GM12878 (cell line): ENCODE measurements around the gene TTR. TPM values are rescaled to one million over a fixed set of nuclear protein-coding genes. Genes with fewer than 3 reads are reported as not detected.

Source experiments
- BACH1 ChIP-seq: fragments of 450-650 bp; IDR thresholded peaks from 2 replicates; pipeline ENCODE4 v1.6.1; 2017; ENCODE audit warnings: mild to moderate bottlenecking, borderline replicate concordance
- BRCA1 ChIP-seq: IDR thresholded peaks from 2 replicates; pipeline ENCODE4 v1.6.1; 2011; ENCODE audit warnings: low read depth, low read length, improper control_type of control experiment
- CHD1 ChIP-seq: IDR thresholded peaks from 2 replicates; pipeline ENCODE4 v1.6.1; 2012; ENCODE audit warnings: low read depth, low read length, improper control_type of control experiment
- CHD4 ChIP-seq: fragments of 200-600 bp; sonication (generic); IDR thresholded peaks from 2 replicates; pipeline ENCODE4 v1.6.1; 2016; ENCODE audit warnings: mild to moderate bottlenecking
- E2F8 ChIP-seq: fragments of 450-650 bp; IDR thresholded peaks from 2 replicates; pipeline ENCODE4 v1.6.1; 2018; ENCODE audit warnings: mild to moderate bottlenecking, low read depth, moderate library complexity; ENCODE audit not compliant: partially characterized antibody
- EP300 ChIP-seq, 2 experiments: fragments of 150-350 bp in 1 of 2; IDR thresholded peaks; 2 replicates each; pipeline ENCODE4 v1.6.1; 2011 to 2012; ENCODE audit warnings: low read depth in 2 of 2, low read length in 2 of 2, borderline replicate concordance in 1 of 2, improper control_type of control experiment in 1 of 2, inconsistent platforms in 1 of 2; ENCODE audit not compliant: control insufficient read depth in 1 of 2
- ESRRA ChIP-seq: IDR thresholded peaks from 2 replicates; pipeline ENCODE4 v1.6.1; 2012; ENCODE audit warnings: mild to moderate bottlenecking, low read length, improper control_type of control experiment
- GABPA ChIP-seq: IDR thresholded peaks from 2 replicates; pipeline ENCODE4 v1.6.1; 2014; ENCODE audit warnings: antibody characterized with exemption, low read depth, mild to moderate bottlenecking, inconsistent platforms
- KLF5 ChIP-seq: fragments of 450-650 bp; IDR thresholded peaks from 2 replicates; pipeline ENCODE4 v1.6.1; 2014; ENCODE audit warnings: mild to moderate bottlenecking; ENCODE audit not compliant: partially characterized antibody
- MTA2 ChIP-seq: fragments of 450-650 bp; IDR thresholded peaks from 2 replicates; pipeline ENCODE4 v1.6.1; 2016; ENCODE audit warnings: low read depth, mild to moderate bottlenecking, moderate library complexity
- NRF1 ChIP-seq: conservative IDR thresholded peaks from 2 replicates; pipeline ENCODE4 v1.6.1; 2011; ENCODE audit warnings: mild to moderate bottlenecking, low read depth, low read length, improper control_type of control experiment
- POLR2A ChIP-seq: IDR thresholded peaks from 2 replicates; pipeline ENCODE4 v1.6.1; 2011; ENCODE audit warnings: low read depth, mild to moderate bottlenecking, low read length
- RELA ChIP-seq: fragments of 450-650 bp; IDR thresholded peaks from 2 replicates; pipeline ENCODE4 v1.8.0; 2014; ENCODE audit warnings: borderline replicate concordance; ENCODE audit not compliant: partially characterized antibody
- RFX5 ChIP-seq: IDR thresholded peaks from 2 replicates; pipeline ENCODE4 v1.6.1; 2011; ENCODE audit warnings: low read depth, low read length, improper control_type of control experiment
- SP1 ChIP-seq: IDR thresholded peaks from one replicate; pipeline ENCODE4 v1.6.1; 2011; ENCODE audit warnings: low read depth, low read length
- ZBED1 ChIP-seq: IDR thresholded peaks from 2 replicates; pipeline ENCODE4 v1.6.1; 2016; ENCODE audit warnings: borderline replicate concordance
- ZSCAN29 ChIP-seq: fragments of 450-650 bp; IDR thresholded peaks from 2 replicates; pipeline ENCODE4 v1.6.1; 2017; ENCODE audit warnings: mild to moderate bottlenecking, moderate library complexity
- polyA plus RNA-seq, 11 experiments: library from polyadenylated mRNA; depleted of rRNA in 4 of 11; unstranded in 6 of 11; stranded (reverse) in 5 of 11; fragments of >200 nt; fragmentation: Nextera tagmentation in 4 of 11; fragmentation: Illumina TruSeq in 1 of 11; extraction: Ambion mirVana in 4 of 11; extraction: Trizol in 1 of 11; gene quantifications; 1 replicate in 1 of 11; 2 replicates in 10 of 11; pipeline versions ENCODE4 v1.2.1 to v1.2.3, GENCODE V29; 2011 to 2016; ENCODE audit warnings: inconsistent platforms in 2 of 11, missing spikeins in 2 of 11, low read depth in 1 of 11
- total RNA-seq, 4 experiments: library from RNA; depleted of rRNA in 3 of 4; stranded (reverse); fragments of >200 nt in 3 of 4; fragmentation: Illumina TruSeq in 1 of 4; extraction: Trizol in 1 of 4; gene quantifications; 2 replicates each; pipeline versions ENCODE4 v1.2.1 to v1.2.3, GENCODE V29; 2013 to 2021
- TF ChIP-seq, protein P1 (sequence below): fragments of 450-650 bp; IDR thresholded peaks from 2 replicates; pipeline ENCODE4 v1.6.1; 2017; ENCODE audit warnings: mild to moderate bottlenecking
- TF ChIP-seq, protein P2 (sequence below): fragments of 450-650 bp; IDR thresholded peaks from 2 replicates; pipeline ENCODE4 v1.6.1; 2017; ENCODE audit warnings: mild to moderate bottlenecking, moderate library complexity
- TF ChIP-seq, protein P3 (sequence below): IDR thresholded peaks from 2 replicates; pipeline ENCODE4 v1.6.1; 2012; ENCODE audit warnings: low read depth, low read length, improper control_type of control experiment

The TTR gene
- total and polyA plus RNA-seq, 10 of the 15 experiments (the other 5 are each of a cell fraction or from before 2014, with no cell fraction given), result 0.05 to 1.2 TPM; not detected in 8

GRCh38 chr18:31646332-31647126, 54.9 kb downstream of the TTR start (continued):
- TF ChIP-seq, protein P1, sequence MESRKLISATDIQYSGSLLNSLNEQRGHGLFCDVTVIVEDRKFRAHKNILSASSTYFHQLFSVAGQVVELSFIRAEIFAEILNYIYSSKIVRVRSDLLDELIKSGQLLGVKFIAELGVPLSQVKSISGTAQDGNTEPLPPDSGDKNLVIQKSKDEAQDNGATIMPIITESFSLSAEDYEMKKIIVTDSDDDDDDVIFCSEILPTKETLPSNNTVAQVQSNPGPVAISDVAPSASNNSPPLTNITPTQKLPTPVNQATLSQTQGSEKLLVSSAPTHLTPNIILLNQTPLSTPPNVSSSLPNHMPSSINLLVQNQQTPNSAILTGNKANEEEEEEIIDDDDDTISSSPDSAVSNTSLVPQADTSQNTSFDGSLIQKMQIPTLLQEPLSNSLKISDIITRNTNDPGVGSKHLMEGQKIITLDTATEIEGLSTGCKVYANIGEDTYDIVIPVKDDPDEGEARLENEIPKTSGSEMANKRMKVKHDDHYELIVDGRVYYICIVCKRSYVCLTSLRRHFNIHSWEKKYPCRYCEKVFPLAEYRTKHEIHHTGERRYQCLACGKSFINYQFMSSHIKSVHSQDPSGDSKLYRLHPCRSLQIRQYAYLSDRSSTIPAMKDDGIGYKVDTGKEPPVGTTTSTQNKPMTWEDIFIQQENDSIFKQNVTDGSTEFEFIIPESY, result no peak
- TF ChIP-seq ZSCAN29 (no peak), E2F8 (no peak), SP1 (peak; percentile 8), CHD1 (no peak), BACH1 (no peak; the same call in 1 of the 2 replicates), KLF5 (no peak), ESRRA (no peak), RFX5 (no peak), NRF1 (no peak), MTA2 (peak; percentile 70), GABPA (peak; percentile 55; the same call in 1 of the 2 replicates), EP300 (IDR thresholded peaks at IDR 0.05; ENCODE audit: borderline replicate concordance in 1 of 2, control insufficient read depth in 1 of 2, low read depth in 2 of 2, low read length in 2 of 2) (peak in 1 of 2 experiments; percentile 52; a peak in 1 of 4 replicates), BRCA1 (no peak), CHD4 (no peak), POLR2A (no peak), RELA (no peak), ZBED1 (0 out of 2 replicates have a peak, but pooled peaks have one; percentile 75)
- TF ChIP-seq, protein P2, sequence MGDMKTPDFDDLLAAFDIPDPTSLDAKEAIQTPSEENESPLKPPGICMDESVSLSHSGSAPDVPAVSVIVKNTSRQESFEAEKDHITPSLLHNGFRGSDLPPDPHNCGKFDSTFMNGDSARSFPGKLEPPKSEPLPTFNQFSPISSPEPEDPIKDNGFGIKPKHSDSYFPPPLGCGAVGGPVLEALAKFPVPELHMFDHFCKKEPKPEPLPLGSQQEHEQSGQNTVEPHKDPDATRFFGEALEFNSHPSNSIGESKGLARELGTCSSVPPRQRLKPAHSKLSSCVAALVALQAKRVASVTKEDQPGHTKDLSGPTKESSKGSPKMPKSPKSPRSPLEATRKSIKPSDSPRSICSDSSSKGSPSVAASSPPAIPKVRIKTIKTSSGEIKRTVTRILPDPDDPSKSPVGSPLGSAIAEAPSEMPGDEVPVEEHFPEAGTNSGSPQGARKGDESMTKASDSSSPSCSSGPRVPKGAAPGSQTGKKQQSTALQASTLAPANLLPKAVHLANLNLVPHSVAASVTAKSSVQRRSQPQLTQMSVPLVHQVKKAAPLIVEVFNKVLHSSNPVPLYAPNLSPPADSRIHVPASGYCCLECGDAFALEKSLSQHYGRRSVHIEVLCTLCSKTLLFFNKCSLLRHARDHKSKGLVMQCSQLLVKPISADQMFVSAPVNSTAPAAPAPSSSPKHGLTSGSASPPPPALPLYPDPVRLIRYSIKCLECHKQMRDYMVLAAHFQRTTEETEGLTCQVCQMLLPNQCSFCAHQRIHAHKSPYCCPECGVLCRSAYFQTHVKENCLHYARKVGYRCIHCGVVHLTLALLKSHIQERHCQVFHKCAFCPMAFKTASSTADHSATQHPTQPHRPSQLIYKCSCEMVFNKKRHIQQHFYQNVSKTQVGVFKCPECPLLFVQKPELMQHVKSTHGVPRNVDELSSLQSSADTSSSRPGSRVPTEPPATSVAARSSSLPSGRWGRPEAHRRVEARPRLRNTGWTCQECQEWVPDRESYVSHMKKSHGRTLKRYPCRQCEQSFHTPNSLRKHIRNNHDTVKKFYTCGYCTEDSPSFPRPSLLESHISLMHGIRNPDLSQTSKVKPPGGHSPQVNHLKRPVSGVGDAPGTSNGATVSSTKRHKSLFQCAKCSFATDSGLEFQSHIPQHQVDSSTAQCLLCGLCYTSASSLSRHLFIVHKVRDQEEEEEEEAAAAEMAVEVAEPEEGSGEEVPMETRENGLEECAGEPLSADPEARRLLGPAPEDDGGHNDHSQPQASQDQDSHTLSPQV, result no peak
- TF ChIP-seq, protein P3, sequence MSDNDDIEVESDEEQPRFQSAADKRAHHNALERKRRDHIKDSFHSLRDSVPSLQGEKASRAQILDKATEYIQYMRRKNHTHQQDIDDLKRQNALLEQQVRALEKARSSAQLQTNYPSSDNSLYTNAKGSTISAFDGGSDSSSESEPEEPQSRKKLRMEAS, result no peak
